Measurements from ENCODE around the gene LDB2. TPM values are rescaled to one million over a fixed set of nuclear protein-coding genes. Genes with fewer than 3 reads are reported as not detected.

Gene LDB2
- total RNA-seq, 1 experiment from 2014 or later = 18.7 TPM

GRCh38 chr4:16706251-16706650 lies 192.2 kb downstream of the LDB2 start:
- Histone ChIP-seq H3K4me3 (no peak overlapping the region), H3K36me3 (no peaks in the 10 kb centered on the region; the same call in 1 of the 2 replicates), H3K9me3 (no peaks in the 10 kb centered on the region), H3K27me3 (no peaks in the 10 kb centered on the region)
- no peak for DNase-seq

GRCh38 chr4:16705341-16705740 lies 193.1 kb downstream of the LDB2 start:
- Histone ChIP-seq H3K36me3 (no peaks in the 10 kb centered on the region; the same call in 1 of the 2 replicates), H3K4me3 (no peak overlapping the region), H3K27me3 (no peaks in the 10 kb centered on the region), H3K9me3 (no peaks in the 10 kb centered on the region)
- no peak for DNase-seq

- no peaks in the 10 kb centered on the region; the same call in 1 of the 2 replicates for H3K36me3 ChIP-seq
- no peaks in the 10 kb centered on the region for H3K9me3 ChIP-seq
- no peaks in the 10 kb centered on the region for H3K27me3 ChIP-seq
- no peak overlapping the region for H3K4me3 ChIP-seq
- DNase-seq = no peak
Measured at GRCh38 chr4:16704489-16704888, 194.0 kb downstream of the LDB2 start.

- no peak overlapping the region for H3K4me3 ChIP-seq
- H3K27me3 ChIP-seq = no peaks in the 10 kb centered on the region
- H3K9me3 ChIP-seq = no peaks in the 10 kb centered on the region
- DNase-seq = no peak
- H3K36me3 ChIP-seq = peaks cover 5% of the 10 kb centered on the region; the same call in 1 of the 2 replicates
Measured at GRCh38 chr4:16695896-16696295, 202.5 kb downstream of the LDB2 start.

- Histone ChIP-seq H3K27me3 (no peaks in the 10 kb centered on the region), H3K4me3 (no peak overlapping the region), H3K36me3 (peaks cover 5% of the 10 kb centered on the region; the same call in 1 of the 2 replicates), H3K9me3 (no peaks in the 10 kb centered on the region)
- DNase-seq = no peak
Measured at GRCh38 chr4:16694884-16695276, 203.6 kb downstream of the LDB2 start.

- no peak for DNase-seq
- Histone ChIP-seq H3K36me3 (peaks cover 5% of the 10 kb centered on the region; the same call in 1 of the 2 replicates), H3K9me3 (no peaks in the 10 kb centered on the region), H3K27me3 (no peaks in the 10 kb centered on the region), H3K4me3 (no peak overlapping the region)
Measured at GRCh38 chr4:16694173-16694883, 204.1 kb downstream of the LDB2 start.

- DNase-seq = no peak
Measured at GRCh38 chr4:16693641-16694040, 204.8 kb downstream of the LDB2 start.

GRCh38 chr4:16692961-16693506 lies 205.4 kb downstream of the LDB2 start:
- Histone ChIP-seq H3K36me3 (peaks cover 5% of the 10 kb centered on the region; the same call in 1 of the 2 replicates), H3K9me3 (no peaks in the 10 kb centered on the region), H3K27me3 (no peaks in the 10 kb centered on the region), H3K4me3 (no peak overlapping the region)
- DNase-seq = peak; percentile 67

More at GRCh38 chr4:16693641-16694040, 204.8 kb downstream of the LDB2 start:
- no peak overlapping the region for H3K4me3 ChIP-seq
- peaks cover 5% of the 10 kb centered on the region; the same call in 1 of the 2 replicates for H3K36me3 ChIP-seq
- no peaks in the 10 kb centered on the region for H3K27me3 ChIP-seq
- H3K9me3 ChIP-seq = no peaks in the 10 kb centered on the region

- Histone ChIP-seq H3K9me3 (no peaks in the 10 kb centered on the region), H3K4me3 (no peak overlapping the region), H3K36me3 (peaks cover 5% of the 10 kb centered on the region; the same call in 1 of the 2 replicates), H3K27me3 (no peaks in the 10 kb centered on the region)
- DNase-seq = no peak
Measured at GRCh38 chr4:16692524-16692923, 205.9 kb downstream of the LDB2 start.

- Histone ChIP-seq H3K9me3 (no peaks in the 10 kb centered on the region), H3K27me3 (no peaks in the 10 kb centered on the region), H3K36me3 (peaks cover 5% of the 10 kb centered on the region; the same call in 1 of the 2 replicates), H3K4me3 (no peak overlapping the region)
- no peak for DNase-seq
Measured at GRCh38 chr4:16692046-16692445, 206.4 kb downstream of the LDB2 start.

- no peak for DNase-seq
- H3K27me3 ChIP-seq = no peaks in the 10 kb centered on the region
- peaks cover 5% of the 10 kb centered on the region; the same call in 1 of the 2 replicates for H3K36me3 ChIP-seq
- no peaks in the 10 kb centered on the region for H3K9me3 ChIP-seq
- no peak overlapping the region for H3K4me3 ChIP-seq
Measured at GRCh38 chr4:16691450-16691849, 207.0 kb downstream of the LDB2 start.

GRCh38 chr4:16687845-16688244 lies 210.6 kb downstream of the LDB2 start:
- Histone ChIP-seq H3K27me3 (no peaks in the 10 kb centered on the region), H3K36me3 (no peaks in the 10 kb centered on the region), H3K9me3 (no peaks in the 10 kb centered on the region), H3K4me3 (no peak overlapping the region)
- DNase-seq = no peak

GRCh38 chr4:16687011-16687410 lies 211.4 kb downstream of the LDB2 start:
- H3K27me3 ChIP-seq = no peaks in the 10 kb centered on the region

GRCh38 chr4:16686195-16686594 lies 212.2 kb downstream of the LDB2 start:
- Histone ChIP-seq H3K36me3 (no peaks in the 10 kb centered on the region), H3K9me3 (no peaks in the 10 kb centered on the region), H3K27me3 (no peaks in the 10 kb centered on the region), H3K4me3 (no peak overlapping the region)
- peak; percentile 15 for DNase-seq

More at GRCh38 chr4:16687011-16687410, 211.4 kb downstream of the LDB2 start:
- no peak overlapping the region for H3K4me3 ChIP-seq
- no peak for DNase-seq
- no peaks in the 10 kb centered on the region for H3K9me3 ChIP-seq
- H3K36me3 ChIP-seq = no peaks in the 10 kb centered on the region

GRCh38 chr4:16685536-16685935 lies 212.9 kb downstream of the LDB2 start:
- Histone ChIP-seq H3K4me3 (no peak overlapping the region), H3K36me3 (no peaks in the 10 kb centered on the region), H3K27me3 (no peaks in the 10 kb centered on the region), H3K9me3 (no peaks in the 10 kb centered on the region)
- DNase-seq = peak; percentile 31

GRCh38 chr4:16684935-16685334 lies 213.5 kb downstream of the LDB2 start:
- no peak for DNase-seq
- H3K27me3 ChIP-seq = no peaks in the 10 kb centered on the region
- no peaks in the 10 kb centered on the region for H3K9me3 ChIP-seq
- no peaks in the 10 kb centered on the region for H3K36me3 ChIP-seq
- H3K4me3 ChIP-seq = no peak overlapping the region

- H3K27me3 ChIP-seq = no peaks in the 10 kb centered on the region
- H3K4me3 ChIP-seq = no peak overlapping the region
- H3K9me3 ChIP-seq = no peaks in the 10 kb centered on the region
- DNase-seq = no peak
- H3K36me3 ChIP-seq = no peaks in the 10 kb centered on the region
Measured at GRCh38 chr4:16684097-16684496, 214.3 kb downstream of the LDB2 start.

- no peaks in the 10 kb centered on the region for H3K9me3 ChIP-seq
- no peak overlapping the region for H3K4me3 ChIP-seq
- H3K36me3 ChIP-seq = no peaks in the 10 kb centered on the region
- no peak for DNase-seq
- H3K27me3 ChIP-seq = no peaks in the 10 kb centered on the region
Measured at GRCh38 chr4:16682975-16683374, 215.5 kb downstream of the LDB2 start.
